ENCODE measurements around the gene HHATL.

DNA sequence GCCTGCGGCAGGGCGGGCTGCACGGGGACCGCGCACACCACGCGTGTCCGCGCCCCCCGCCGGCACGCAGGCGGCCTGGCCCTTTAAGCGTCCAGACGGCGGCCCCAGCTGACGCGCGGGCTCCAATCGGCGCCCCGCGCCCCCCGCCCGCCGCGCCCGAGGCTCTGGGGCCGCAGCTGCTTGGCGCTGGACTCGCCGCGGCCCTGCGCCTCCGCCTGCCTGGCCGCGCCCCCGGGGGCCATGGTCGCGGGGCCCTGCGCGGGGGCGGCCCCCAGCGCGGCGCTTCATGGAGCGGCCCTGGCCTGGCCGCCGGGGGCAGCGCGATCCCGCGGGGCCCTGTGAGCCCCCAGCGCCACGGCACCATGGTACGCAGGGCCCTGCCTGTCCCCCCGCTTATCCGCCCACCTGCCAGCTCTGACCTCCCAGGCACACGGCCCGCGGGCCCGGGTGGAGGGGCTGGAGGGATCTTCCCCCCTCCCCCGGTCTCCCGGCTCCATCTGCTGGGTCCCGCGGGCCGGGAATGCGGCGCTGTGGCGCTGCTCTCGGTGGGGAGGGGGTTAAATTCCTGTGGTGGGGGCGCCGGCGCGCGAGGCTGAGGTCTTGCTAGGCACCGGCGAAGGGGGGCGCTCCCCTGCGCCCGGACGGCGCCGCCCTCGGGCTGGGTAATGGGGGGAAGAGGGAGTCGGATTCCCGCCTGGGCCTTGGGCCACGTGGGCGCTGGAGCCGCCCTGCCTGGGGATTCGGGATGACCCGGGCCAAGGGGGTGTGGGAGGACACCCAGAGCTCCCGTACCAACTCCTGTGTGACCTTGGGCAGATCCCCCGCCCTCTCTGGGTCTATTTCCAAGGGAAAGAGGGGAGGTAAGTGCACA lies 48.0 kb downstream of the HHATL start:
- TF ChIP-seq, protein P1, sequence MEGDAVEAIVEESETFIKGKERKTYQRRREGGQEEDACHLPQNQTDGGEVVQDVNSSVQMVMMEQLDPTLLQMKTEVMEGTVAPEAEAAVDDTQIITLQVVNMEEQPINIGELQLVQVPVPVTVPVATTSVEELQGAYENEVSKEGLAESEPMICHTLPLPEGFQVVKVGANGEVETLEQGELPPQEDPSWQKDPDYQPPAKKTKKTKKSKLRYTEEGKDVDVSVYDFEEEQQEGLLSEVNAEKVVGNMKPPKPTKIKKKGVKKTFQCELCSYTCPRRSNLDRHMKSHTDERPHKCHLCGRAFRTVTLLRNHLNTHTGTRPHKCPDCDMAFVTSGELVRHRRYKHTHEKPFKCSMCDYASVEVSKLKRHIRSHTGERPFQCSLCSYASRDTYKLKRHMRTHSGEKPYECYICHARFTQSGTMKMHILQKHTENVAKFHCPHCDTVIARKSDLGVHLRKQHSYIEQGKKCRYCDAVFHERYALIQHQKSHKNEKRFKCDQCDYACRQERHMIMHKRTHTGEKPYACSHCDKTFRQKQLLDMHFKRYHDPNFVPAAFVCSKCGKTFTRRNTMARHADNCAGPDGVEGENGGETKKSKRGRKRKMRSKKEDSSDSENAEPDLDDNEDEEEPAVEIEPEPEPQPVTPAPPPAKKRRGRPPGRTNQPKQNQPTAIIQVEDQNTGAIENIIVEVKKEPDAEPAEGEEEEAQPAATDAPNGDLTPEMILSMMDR (IDR thresholded peaks at IDR 0.05) = peak; percentile 41
- no peak for TF ChIP-seq ZFX (IDR thresholded peaks at IDR 0.05; ENCODE audit: borderline replicate concordance)
